Astrocyte (in vitro differentiated cells and primary cell): ENCODE data around the gene HBS1L.

Source experiments
- EZH2 ChIP-seq: IDR thresholded peaks from 2 replicates; pipeline ENCODE4 v1.6.1; 2012; ENCODE audit warnings: mild to moderate bottlenecking, low read length, inconsistent platforms; ENCODE audit not compliant: insufficient read depth
- TF ChIP-seq, protein P1 (sequence below): IDR thresholded peaks from 2 replicates; pipeline ENCODE4 v1.5.1; 2011; ENCODE audit warnings: low read depth, mild to moderate bottlenecking, inconsistent platforms, low read length, moderate library complexity; ENCODE audit not compliant: insufficient read depth

DNA sequence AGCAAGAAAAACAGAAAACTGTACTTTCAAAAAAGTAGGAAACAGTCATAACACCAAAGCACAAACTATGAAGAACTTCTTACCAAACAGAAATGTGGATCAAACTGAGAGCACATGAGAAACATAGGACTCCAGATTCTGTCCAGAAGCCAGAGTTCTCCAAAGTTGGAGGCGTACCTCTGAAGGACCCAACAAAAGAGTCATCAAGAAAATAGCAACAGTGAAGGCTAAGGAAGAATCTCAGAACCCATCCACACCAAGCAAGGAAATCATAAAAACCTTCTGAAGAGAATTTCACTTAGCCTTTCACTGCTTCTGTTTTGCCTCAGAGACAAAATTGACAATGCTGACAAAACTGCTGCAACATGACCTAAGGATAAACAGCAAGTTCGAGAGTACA lies 29.4 kb downstream of the HBS1L start:
- TF ChIP-seq, protein P1, sequence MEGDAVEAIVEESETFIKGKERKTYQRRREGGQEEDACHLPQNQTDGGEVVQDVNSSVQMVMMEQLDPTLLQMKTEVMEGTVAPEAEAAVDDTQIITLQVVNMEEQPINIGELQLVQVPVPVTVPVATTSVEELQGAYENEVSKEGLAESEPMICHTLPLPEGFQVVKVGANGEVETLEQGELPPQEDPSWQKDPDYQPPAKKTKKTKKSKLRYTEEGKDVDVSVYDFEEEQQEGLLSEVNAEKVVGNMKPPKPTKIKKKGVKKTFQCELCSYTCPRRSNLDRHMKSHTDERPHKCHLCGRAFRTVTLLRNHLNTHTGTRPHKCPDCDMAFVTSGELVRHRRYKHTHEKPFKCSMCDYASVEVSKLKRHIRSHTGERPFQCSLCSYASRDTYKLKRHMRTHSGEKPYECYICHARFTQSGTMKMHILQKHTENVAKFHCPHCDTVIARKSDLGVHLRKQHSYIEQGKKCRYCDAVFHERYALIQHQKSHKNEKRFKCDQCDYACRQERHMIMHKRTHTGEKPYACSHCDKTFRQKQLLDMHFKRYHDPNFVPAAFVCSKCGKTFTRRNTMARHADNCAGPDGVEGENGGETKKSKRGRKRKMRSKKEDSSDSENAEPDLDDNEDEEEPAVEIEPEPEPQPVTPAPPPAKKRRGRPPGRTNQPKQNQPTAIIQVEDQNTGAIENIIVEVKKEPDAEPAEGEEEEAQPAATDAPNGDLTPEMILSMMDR, result no peak
- TF ChIP-seq EZH2, result no peak
